NCI-H2081 (cell line): ENCODE data around the gene PIR.

Experiments
- DNase-seq, 2 experiments: peaks; one replicate each; lab custom pipeline; 2025; lab: John Stamatoyannopoulos, UW

Gene PIR

GRCh38 chrX:15349046-15349445 is 144.1 kb downstream of the PIR start:
- DNase-seq: peak; percentile 69 to 77

- no peak for DNase-seq
Observed at GRCh38 chrX:15345976-15346375, 147.2 kb downstream of the PIR start.

- no peak for DNase-seq
Observed at GRCh38 chrX:15344106-15344505, 149.0 kb downstream of the PIR start.

GRCh38 chrX:15343075-15343476 is 150.1 kb downstream of the PIR start:
- no peak for DNase-seq

GRCh38 chrX:15340867-15341266 is 152.3 kb downstream of the PIR start:
- DNase-seq: no peak

- DNase-seq: no peak
Observed at GRCh38 chrX:15336023-15336413, 157.1 kb downstream of the PIR start.

GRCh38 chrX:15335135-15336022 is 157.8 kb downstream of the PIR start, which contains the start of gene PIGA:
TSS of gene PIGA (minus strand) at chrX:15335523. CDS start at chrX:15331930, 3,593 bp downstream.
- peak; percentile 94 to 97 for DNase-seq
